ENCODE measurements around the gene ELMO2.
"Not testable (repeated sequence)": the region's sequence is repeated elsewhere in the genome, so short reads cannot be mapped to it uniquely, and the experiment has no call there.

Gene ELMO2

GRCh38 chr20:46388201-46388836 lies 18.1 kb downstream of the ELMO2 start:
- Histone ChIP-seq H3K4me2 (no peak overlapping the region), H3K9ac (no peak overlapping the region), H3K4me1 (ENCODE audit: low read depth, poor library complexity, severe bottlenecking) (no peaks in the 10 kb centered on the region), H2AFZ (ENCODE audit: low read depth) (no peak overlapping the region), H3K4me3 (IDR thresholded peaks at IDR 0.05; ENCODE audit: insufficient read depth, low read depth, low read length) (no peak overlapping the region), H3K79me2 (ENCODE audit: insufficient read depth, low read depth) (no peaks in the 10 kb centered on the region), H3K27me3 (ENCODE audit: insufficient read depth, low read depth) (no peaks in the 10 kb centered on the region), H3K36me3 (ENCODE audit: insufficient read depth) (peaks cover 33% of the 10 kb centered on the region; the same call in 1 of the 2 replicates), H3K27ac (no peak overlapping the region), H4K20me1 (ENCODE audit: insufficient read depth) (no peaks in the 10 kb centered on the region)
- TF ChIP-seq CTCF (conservative IDR thresholded peaks at IDR 0.05; ENCODE audit: low read depth, low read length) = no peak

- H3K27ac ChIP-seq; H3K27me3 ChIP-seq (ENCODE audit: insufficient read depth, low read depth); H4K20me1 ChIP-seq (ENCODE audit: insufficient read depth); H2AFZ ChIP-seq (ENCODE audit: low read depth); H3K4me2 ChIP-seq; H3K79me2 ChIP-seq (ENCODE audit: insufficient read depth, low read depth); H3K4me1 ChIP-seq (ENCODE audit: low read depth, poor library complexity, severe bottlenecking); H3K9ac ChIP-seq; H3K4me3 ChIP-seq (IDR thresholded peaks at IDR 0.05; ENCODE audit: insufficient read depth, low read depth, low read length): not testable (repeated sequence)
- peaks cover 25% of the 10 kb centered on the region; the same call in 1 of the 2 replicates for H3K36me3 ChIP-seq (ENCODE audit: insufficient read depth)
Measured at GRCh38 chr20:46387054-46387453, 19.4 kb downstream of the ELMO2 start.

- Histone ChIP-seq H2AFZ (ENCODE audit: low read depth) (no peak overlapping the region), H3K27me3 (ENCODE audit: insufficient read depth, low read depth) (no peaks in the 10 kb centered on the region), H3K4me2 (no peak overlapping the region), H3K9ac (no peak overlapping the region), H3K36me3 (ENCODE audit: insufficient read depth) (peaks cover 20% of the 10 kb centered on the region; the same call in 1 of the 2 replicates), H3K4me3 (IDR thresholded peaks at IDR 0.05; ENCODE audit: insufficient read depth, low read depth, low read length) (no peak overlapping the region), H3K4me1 (ENCODE audit: low read depth, poor library complexity, severe bottlenecking) (no peaks in the 10 kb centered on the region), H3K79me2 (ENCODE audit: insufficient read depth, low read depth) (no peaks in the 10 kb centered on the region), H3K27ac (no peak overlapping the region), H4K20me1 (ENCODE audit: insufficient read depth) (no peaks in the 10 kb centered on the region)
- TF ChIP-seq CTCF (conservative IDR thresholded peaks at IDR 0.05; ENCODE audit: low read depth, low read length) = no peak
Measured at GRCh38 chr20:46378412-46379009, 27.9 kb downstream of the ELMO2 start.

GRCh38 chr20:46377518-46377917 lies 28.9 kb downstream of the ELMO2 start:
- Histone ChIP-seq H3K36me3 (ENCODE audit: insufficient read depth) (peaks cover 20% of the 10 kb centered on the region; the same call in 1 of the 2 replicates), H3K27me3 (ENCODE audit: insufficient read depth, low read depth) (no peaks in the 10 kb centered on the region), H3K4me2 (no peak overlapping the region), H3K4me3 (IDR thresholded peaks at IDR 0.05; ENCODE audit: insufficient read depth, low read depth, low read length) (no peak overlapping the region), H4K20me1 (ENCODE audit: insufficient read depth) (no peaks in the 10 kb centered on the region), H3K4me1 (ENCODE audit: low read depth, poor library complexity, severe bottlenecking) (no peaks in the 10 kb centered on the region), H3K79me2 (ENCODE audit: insufficient read depth, low read depth) (no peaks in the 10 kb centered on the region), H2AFZ (ENCODE audit: low read depth) (no peak overlapping the region), H3K27ac (no peak overlapping the region), H3K9ac (no peak overlapping the region)
- TF ChIP-seq CTCF (conservative IDR thresholded peaks at IDR 0.05; ENCODE audit: low read depth, low read length) = no peak

- Histone ChIP-seq H3K4me3 (IDR thresholded peaks at IDR 0.05; ENCODE audit: insufficient read depth, low read depth, low read length) (no peak overlapping the region), H3K9ac (no peak overlapping the region), H3K4me2 (no peak overlapping the region), H3K4me1 (ENCODE audit: low read depth, poor library complexity, severe bottlenecking) (peaks cover 9% of the 10 kb centered on the region), H2AFZ (ENCODE audit: low read depth) (no peak overlapping the region), H3K79me2 (ENCODE audit: insufficient read depth, low read depth) (no peaks in the 10 kb centered on the region), H3K27ac (no peak overlapping the region; the same call in 1 of the 2 replicates), H3K36me3 (ENCODE audit: insufficient read depth) (peaks cover 27% of the 10 kb centered on the region; the same call in 1 of the 2 replicates), H4K20me1 (ENCODE audit: insufficient read depth) (no peaks in the 10 kb centered on the region), H3K27me3 (ENCODE audit: insufficient read depth, low read depth) (no peaks in the 10 kb centered on the region)
- TF ChIP-seq CTCF (conservative IDR thresholded peaks at IDR 0.05; ENCODE audit: low read depth, low read length) = no peak
Measured at GRCh38 chr20:46376196-46376785, 30.1 kb downstream of the ELMO2 start.

Data from KMS-11 (cell line).